GM18508 (cell line): ENCODE data around the gene TMCC1.
"Not testable (repeated sequence)": the region's sequence is repeated elsewhere in the genome, so short reads cannot be mapped to it uniquely, and the experiment has no call there.

Experiments used
- ATAC-seq: cut with Tn5 transposase; IDR thresholded peaks from one replicate; pipeline ENCODE4 v1.9.1; 2021; ENCODE audit warnings: moderate number of reproducible peaks; ENCODE audit not compliant: insufficient read depth, unreplicated experiment

Gene TMCC1

GRCh38 chr3:129893581-129894070 lies at the start of gene TMCC1:
TMCC1 (minus strand) TSS chr3:129893711.
- peak; percentile 52 for ATAC-seq

- ATAC-seq = no peak
Observed at GRCh38 chr3:129943020-129943419, 49.5 kb upstream of the TMCC1 start.

GRCh38 chr3:129942296-129942695 lies 48.8 kb upstream of the TMCC1 start:
- ATAC-seq = no peak

GRCh38 chr3:129940086-129940485 lies 46.6 kb upstream of the TMCC1 start:
- ATAC-seq = no peak

GRCh38 chr3:129938140-129938930 lies 44.8 kb upstream of the TMCC1 start:
- ATAC-seq = no peak

GRCh38 chr3:129937717-129938116 lies 44.2 kb upstream of the TMCC1 start:
- no peak for ATAC-seq

GRCh38 chr3:129936757-129937156 lies 43.2 kb upstream of the TMCC1 start:
- ATAC-seq = no peak

- ATAC-seq = no peak
Observed at GRCh38 chr3:129934234-129935123, 41.0 kb upstream of the TMCC1 start.

GRCh38 chr3:129933471-129933870 lies 40.0 kb upstream of the TMCC1 start:
- ATAC-seq = no peak

- no peak for ATAC-seq
Observed at GRCh38 chr3:129929383-129929782, 35.9 kb upstream of the TMCC1 start.

- no peak for ATAC-seq
Observed at GRCh38 chr3:129927072-129927471, 33.6 kb upstream of the TMCC1 start.

GRCh38 chr3:129919806-129920205 lies 26.3 kb upstream of the TMCC1 start:
- no peak for ATAC-seq

- ATAC-seq = no peak
Observed at GRCh38 chr3:129919357-129919756, 25.8 kb upstream of the TMCC1 start.

GRCh38 chr3:129918461-129918860 lies 24.9 kb upstream of the TMCC1 start:
- ATAC-seq = no peak

GRCh38 chr3:129917423-129918007 lies 24.0 kb upstream of the TMCC1 start:
- ATAC-seq = no peak

GRCh38 chr3:129913618-129914017 lies 20.1 kb upstream of the TMCC1 start:
- ATAC-seq = no peak

GRCh38 chr3:129911261-129911861 lies 17.9 kb upstream of the TMCC1 start:
- ATAC-seq = no peak

GRCh38 chr3:129909235-129909634 lies 15.7 kb upstream of the TMCC1 start:
- ATAC-seq = not testable (repeated sequence)

GRCh38 chr3:129908417-129908816 lies 14.9 kb upstream of the TMCC1 start:
- no peak for ATAC-seq

- ATAC-seq = not testable (repeated sequence)
Observed at GRCh38 chr3:129901272-129901671, 7.8 kb upstream of the TMCC1 start.
